NCI-H82 treated with DMSO at 0.1 percent for 48 hours (cell line): Measurements from ENCODE around the gene ABI3BP.

ENCODE experiments used
- DNase-seq: peaks from one replicate; lab custom pipeline; 2025; ENCODE audit not compliant: unreplicated experiment; lab: John Stamatoyannopoulos, UW

Gene ABI3BP

DNA sequence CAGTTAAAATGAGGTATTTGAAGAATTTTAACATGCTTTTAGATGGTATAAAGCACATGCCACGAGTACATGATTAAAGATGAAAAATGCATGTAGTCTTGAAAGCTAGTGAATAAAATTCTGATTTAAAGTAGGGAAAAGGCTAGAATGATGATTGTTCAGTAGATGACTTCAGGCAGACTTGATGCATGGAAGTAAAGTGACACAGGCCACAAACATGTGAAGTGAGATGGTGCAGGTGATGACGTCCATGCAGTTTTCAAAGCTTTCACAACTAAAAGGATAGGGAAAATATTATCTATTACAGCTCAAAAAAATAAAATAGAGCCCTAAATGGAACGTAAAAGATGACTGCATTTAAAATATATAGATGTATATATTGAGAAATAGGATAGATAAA, 143.1 kb downstream of the ABI3BP start:
- no peak for DNase-seq

DNA sequence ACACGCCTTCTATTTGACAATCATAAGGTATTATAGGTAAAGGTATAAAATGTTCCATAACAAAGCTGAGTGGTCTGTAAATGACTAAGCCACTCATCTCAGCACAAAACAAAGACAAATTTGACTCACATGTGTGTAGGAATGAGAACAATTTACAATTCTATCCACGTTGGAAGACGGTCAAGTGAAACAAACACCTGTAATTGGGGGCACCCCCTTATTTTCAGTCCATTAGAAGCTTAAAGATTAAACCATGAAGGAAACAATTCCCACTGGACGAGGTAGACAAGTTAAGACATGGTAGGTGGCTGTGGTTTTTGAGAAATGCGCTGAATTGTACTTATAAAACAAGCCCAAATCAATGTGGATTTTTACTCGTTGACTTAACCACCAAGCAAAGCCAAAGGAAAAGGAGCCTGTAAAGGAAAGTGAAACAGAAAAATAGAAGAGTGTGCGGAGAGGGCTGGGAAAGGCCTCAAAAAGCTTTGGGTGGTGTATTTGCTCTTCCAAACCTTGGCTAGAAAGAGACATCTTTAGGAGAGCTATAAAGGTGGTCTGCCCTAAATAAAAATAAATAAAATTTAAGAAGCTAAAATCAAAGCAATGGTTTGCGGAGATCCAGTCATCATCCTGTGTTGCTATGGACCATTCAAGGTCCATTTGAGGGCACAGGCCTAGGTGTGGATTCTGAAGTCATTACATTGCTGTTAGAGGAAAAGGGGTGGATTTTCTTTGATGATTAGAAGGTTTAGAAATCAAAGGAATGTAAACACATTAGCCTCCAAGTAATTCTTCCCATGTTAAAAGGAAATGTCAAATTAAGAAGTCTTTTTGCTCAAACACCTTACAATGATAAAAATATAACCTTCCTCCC, 148.9 kb downstream of the ABI3BP start:
- no peak for DNase-seq

DNA sequence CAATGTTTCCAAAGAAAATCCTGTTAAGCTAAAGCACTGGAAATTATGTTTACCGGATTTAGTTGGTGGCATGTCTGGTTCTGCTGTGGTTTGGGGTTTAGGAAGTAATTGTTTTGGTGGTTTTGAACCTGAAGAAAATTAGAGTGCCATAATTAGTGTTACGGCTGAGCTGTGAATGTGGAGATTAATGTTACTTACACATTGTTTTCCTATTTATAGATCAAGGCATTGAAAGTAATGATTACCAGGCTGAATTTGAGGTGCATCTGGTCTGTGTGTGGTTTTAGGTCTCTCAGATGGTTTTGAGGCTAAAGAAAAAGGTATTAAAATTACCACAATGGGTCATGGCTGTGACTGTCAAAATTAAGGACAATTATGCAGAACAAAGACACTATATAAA, 155.1 kb downstream of the ABI3BP start:
- DNase-seq, result no peak

DNA sequence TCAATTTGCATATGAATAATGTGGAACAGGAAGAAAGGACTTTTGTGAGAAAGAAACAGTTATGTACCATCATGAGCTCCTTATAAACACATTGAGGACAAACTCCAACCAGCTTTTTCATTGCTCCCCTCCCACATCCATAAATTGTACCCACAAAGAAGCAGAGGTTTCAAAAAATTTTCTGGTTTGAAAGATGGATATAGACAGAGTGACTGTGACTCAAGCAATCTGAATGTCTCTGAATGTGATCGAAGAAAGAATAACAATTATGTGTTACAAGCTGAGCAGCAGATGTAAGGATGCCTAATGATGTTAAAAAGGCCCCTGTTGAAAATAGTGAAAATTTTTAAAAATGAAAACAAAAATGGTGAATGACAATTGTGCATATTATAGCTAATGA, 156.6 kb downstream of the ABI3BP start:
- no peak for DNase-seq

DNA sequence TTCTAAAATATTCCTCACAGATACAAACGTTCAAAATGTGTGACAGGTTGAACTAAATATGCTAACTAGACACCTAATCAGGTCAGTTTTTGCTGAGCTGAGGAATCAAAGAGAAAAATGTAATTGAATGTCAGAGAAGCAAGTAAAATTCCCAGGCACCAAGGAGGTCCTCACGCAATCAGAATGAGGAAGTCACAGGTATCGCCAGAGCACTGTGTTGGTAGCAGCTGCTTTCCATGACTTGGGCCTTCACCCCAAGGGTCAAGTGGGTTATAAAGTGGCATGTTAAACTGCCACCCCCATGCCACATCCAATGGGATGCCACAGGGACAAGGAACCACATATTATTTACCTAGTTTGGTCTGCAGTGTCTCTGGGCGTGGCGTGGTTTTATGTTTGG, 158.9 kb downstream of the ABI3BP start:
- DNase-seq, result no peak

DNA sequence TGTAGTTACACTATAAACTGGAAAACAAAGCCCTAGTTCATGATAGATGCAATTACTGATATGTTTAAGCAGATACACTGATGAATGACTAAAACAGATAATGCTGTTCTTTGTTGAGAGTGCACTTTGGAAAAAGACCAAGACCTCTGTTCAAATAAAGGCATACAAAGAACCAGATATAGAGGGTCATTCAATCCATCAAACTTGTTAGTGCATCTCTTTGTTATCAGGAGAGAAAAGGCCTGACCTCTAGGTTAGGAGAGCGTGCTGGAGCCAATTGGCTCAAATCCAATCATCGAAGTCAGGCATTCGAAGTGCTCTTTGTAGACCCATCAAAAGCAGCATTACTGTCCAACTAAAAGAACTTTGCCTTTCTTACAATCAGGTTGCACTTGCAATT, 159.7 kb downstream of the ABI3BP start:
- no peak for DNase-seq

DNA sequence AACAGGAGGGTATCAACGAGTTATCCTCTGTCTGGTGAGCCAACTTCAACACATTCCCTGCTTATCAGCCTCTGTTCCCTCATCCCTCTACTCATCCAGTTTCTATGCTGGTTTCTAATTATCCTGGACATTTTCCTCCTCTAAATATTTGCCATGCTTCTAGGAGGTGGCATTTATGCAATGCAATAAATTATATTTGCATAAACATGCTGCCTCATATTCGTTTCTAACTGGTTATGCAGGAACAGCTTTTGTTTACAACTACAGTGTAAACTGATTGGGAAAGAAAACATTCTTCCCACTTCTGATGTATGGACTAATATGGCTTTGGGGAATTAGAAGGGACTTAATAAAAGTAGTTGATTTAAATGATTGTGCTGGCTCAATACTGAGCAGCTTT, 161.6 kb downstream of the ABI3BP start:
- DNase-seq, result no peak

DNA sequence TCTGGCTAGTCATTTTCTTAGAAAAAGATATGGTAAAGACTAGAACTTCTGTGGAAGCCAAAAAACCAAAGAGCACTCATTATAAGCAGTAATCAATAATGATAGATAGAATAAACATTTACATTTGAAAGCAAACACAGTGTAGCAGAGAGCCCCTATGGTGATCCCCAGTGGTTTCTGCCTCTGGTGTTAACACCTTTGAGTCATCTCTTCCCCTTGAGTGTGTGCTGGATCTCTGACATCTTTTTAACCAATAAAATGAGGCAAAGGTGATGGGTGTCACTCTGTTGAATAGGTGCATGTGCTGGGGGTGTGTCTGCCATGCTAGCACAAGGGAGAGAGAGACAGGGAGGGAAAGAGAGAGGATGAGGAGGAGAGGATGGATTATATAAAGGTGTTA, 162.3 kb downstream of the ABI3BP start:
- DNase-seq, result no peak

DNA sequence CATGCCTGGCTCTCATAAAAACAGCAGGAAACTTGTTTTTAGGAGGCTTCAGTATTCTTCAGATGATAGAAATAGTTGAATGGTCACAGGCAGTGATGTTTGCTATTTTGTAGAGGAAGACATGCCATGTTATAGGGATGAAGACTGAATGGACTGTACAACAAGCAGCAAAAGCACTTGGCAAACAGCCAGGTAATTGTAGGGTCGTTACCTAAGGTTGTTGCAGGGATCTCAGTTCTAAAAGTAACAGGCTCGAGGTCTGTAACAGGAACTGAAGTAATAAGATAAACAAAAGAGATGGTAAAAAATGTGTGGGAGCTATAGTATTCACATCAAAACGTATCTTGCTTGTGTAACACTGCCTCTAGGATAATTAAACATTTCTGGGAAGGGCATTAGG, 167.6 kb downstream of the ABI3BP start:
- no peak for DNase-seq

DNA sequence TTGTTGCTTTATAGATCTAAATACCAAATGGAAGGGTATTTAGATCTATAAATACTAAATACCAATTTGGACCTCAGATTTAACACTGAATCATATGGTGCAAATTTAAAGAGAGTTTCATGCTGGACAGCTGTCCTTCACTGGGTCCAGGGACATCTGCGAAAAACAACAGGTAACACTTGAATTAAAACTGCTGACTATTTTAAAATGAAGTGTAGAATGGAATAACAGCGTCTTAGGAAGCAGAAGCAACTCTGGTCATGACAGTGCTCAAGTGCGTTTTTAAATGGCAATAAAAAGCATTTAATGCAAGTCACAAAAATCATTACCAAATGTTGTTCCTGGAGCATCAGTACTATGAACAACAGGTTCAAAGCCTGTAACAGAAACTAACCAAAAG, 177.6 kb downstream of the ABI3BP start:
- no peak for DNase-seq

DNA sequence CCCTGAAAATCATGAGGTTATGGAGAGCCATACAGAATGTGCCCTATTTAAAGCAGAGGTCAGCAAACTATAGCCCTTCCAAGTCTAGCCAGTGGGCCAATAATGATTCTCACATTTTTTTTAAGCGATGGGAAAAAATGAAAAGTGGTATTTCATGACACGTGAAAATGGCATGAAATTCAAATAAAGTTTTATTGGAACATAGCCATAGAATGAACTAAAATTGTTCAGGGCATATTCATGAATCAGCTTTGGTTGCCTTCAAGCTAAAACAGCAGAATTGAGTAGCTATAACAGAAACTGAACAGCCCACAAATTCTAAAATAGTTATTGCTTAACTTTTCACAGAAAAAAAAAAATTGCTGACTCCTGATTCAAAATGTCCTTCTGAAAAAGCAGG, 179.4 kb downstream of the ABI3BP start:
- no peak for DNase-seq

DNA sequence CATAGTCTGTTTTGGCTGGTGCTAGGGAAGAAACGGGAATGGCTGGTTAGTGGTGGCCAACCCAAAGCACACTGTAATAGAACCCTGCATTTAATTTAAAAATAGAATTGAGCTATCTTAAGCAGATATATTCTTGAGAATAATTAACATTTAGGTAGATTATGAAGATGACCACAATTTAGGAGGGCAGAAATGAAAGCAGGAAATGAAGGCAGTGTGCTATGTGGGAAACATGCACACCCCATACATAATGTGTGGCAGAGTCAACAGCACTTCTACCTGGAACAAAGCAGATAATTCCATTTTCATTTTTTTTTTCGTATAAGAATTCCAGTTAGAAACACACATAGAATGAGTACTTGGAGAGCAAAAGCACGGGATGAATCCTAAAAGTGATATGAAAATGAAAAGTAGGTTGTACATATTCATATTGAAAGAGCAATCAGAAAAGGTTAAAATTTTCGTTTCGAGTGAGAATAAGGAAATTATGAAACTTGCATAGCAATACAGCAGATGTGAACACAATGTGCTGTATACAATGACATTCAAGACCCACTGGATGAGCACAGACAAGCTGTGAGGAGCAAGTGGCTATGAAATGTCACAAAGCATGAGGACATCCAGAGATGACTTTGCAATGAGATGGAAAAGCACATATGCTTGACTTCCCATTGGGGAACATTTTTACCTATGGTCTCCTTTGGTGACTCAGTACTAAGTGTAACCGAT, 181.3 kb downstream of the ABI3BP start:
- no peak for DNase-seq

DNA sequence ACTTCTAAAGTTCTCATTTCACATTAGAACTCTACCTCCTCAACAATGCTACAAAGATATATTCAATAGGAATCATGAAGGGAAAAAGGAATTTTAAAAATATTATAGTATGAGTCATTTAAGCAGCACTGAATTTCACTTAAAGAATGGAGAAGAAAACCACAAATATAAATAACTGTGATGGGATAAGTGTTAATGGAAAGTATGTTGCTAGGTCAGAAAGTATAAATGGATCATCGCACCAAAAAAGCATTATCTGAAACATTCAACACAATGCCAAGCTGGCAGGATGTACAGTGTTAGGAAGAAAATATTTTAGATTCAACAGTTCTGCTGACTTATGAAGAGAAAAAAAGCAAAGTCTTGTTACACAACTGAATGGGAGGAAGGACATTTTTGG, 182.6 kb downstream of the ABI3BP start:
- DNase-seq, result no peak

DNA sequence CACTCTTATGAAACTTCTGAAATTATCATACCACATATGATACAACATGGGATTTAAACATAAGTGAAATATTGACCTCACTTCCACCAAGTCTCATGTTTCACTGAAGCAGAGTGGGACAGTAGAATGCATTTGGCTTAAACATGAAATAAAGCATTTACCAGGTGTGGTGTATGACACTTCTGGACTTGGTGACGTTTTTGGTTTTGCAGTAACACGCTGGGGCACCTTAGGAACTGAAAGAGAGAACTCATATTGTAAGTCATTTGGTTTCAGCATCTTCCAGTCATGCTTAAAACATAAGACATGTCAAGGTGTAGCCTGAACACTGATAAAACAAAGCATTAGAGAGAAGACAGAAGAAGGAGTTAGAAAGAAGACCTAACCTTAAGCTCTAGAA, 188.6 kb downstream of the ABI3BP start:
- no peak for DNase-seq

DNA sequence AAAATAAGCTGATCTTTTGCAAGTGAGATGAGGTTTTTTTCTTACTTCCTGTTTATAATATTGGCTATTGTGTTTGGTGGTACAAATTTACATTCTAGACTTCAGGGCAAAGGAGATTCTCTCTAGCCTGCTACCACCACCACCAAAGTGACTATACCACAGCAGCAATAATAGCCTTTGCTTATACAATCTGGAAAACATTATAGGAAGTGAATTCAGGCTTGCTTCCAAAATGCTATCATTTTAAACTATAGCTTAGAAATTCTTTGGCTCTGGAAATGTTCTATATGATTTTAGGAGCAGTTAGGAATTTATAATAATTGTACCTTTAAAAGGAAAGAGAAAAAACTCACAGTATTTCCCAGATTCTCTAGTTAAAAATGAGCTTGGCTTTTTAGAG, 189.5 kb downstream of the ABI3BP start:
- no peak for DNase-seq

DNA sequence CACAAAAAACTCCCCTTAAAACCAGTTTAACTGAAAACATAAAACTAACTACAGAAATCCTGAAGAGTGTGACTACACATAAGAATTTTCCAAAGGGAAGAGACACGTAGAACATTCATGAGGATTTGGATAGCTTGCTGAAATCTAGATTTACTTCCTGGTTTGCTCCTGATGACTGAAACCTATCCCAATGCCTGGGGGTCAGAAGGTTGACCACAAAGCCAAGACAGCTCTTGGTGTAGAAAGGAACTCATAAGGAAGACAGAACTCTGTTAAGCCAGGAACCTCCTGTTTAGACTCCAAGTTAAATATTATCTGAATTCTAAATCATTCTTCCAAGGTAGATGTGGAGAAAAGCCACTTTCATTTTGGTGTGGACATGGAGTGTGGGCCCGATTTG, 191.1 kb downstream of the ABI3BP start:
- DNase-seq, result no peak

DNA sequence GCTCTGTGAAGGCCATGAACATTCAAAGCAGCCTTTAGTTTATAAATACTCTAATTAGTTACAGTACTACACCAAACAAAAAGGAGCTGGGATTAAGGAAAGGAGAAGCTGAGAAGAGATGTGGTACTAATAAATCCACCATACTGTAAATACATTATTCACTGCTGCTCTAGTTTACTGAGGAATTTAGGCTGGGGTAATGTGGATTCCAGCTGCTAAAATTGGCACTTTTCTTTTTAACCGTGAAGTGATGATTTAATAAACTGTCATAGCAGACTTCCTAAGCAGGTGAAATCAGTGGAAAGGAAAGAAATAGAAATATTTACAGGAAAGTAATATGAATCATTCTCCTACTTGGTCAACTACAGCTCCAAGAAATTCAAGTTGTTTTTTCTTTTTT, 195.2 kb downstream of the ABI3BP start:
- no peak for DNase-seq

DNA sequence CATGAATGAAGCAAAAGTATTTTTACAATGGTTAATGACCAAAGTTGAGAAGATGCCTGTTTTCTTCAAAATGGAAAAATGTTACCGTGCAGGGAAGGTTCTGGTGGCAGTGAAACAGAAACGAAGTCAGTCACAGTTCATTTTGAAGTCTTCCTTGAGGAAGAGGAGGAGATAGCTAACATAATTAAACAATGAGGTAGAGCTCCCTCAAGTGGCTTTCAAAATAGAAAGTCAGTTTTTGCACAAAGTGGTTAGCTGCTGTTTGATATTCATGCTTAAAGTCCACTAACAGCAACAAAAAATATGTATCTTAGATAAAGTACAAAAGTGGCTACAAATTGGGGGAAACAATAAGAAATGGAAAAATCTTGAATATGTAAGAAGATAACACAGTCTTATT, 196.7 kb downstream of the ABI3BP start:
- no peak for DNase-seq

DNA sequence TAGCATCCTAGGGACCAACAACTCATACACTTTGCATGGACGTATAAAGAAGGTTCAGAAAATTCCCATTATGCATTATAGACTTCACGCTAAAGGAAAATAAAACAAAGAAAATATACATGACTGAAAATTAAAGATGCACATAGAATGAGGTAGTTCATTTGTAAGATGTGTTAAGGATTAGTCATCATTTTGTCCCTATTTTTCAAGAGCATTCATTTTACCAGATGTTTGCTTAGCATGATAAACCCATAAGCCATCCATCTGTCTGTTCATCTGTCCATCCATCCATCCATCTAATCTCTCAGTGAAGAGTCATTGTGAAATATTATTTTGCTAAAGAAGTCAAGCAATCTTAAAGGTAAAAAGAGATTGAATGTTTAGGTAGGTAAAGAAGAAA, 203.6 kb downstream of the ABI3BP start:
- peak; percentile 74 for DNase-seq

DNA sequence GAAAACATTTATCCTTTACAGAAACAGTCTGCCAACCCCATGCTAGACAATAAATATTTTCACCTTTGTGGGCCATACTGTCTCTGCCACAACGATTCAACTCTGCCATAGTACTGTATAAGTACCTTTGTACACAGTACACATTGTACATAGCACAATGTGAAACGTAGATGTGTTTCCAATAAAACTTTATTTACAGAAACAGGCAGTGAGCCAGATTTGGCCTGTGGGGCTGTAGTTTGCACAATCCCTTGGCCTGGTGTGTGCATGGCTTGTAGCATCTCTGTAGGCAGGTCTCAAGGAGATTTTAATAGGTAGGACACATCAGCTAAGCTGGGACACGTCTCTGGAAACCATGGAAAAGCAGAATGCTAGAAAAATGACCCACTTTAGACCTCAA, 209.6 kb downstream of the ABI3BP start:
- DNase-seq, result no peak

DNA sequence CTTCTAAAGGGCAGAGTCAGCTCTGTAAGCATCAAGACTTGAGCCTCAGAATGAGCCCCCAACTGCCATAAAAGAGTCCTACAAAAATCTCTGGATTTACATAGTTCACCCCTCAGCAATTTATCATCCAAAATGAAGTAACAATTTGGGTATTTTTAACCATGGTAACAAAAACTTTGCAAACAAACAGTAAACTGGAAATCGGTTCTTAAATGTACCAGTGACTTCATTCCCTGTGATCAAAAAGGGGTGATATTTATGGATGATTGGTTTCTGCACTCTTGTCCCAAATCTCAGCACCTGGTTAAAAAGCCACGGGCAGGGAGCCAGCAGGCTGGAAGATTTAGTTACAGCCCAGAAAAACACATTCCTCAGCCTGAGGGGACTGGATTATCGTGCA, 210.3 kb downstream of the ABI3BP start:
- DNase-seq, result no peak

DNA sequence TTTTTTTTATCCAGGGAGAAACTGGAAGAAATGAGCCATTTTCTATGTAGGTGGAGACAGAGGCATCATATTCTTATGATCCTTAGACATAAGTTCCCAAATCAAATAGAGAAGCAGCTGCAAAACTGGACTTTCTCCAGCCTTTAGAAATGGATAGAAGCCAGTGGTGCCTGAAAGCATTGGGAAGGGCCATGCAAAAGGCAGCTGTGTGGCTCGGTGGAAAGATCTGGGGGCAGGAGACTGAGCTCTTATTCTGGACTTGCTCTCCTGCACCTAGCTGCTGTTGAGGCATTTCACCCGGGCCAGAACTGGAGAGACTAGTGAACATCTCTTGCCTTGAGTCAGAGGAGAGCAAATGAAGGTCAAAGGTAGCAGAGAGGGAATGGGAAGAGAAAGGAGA, 210.9 kb downstream of the ABI3BP start:
- DNase-seq, result no peak

DNA sequence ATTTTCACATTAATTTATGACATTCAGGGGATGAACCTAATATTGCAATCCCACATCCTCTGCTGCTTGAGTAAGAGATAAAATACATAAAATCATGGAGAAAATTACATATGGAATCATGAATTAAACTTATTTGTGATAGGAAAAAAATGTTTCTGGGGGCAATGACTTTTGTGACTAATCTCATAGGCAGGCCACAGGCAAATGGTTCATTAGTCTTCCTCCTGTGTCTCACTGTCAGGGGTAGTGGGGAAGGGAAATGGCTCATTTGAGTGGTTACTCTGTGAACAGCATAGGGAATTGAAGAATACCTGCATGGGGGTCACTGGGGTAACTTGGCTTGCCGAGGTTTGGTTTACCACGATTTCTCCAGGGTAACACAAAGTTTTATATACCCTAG, 211.9 kb downstream of the ABI3BP start:
- DNase-seq, result no peak
